Peyer's patch (tissue), 4 donors: ENCODE data around the gene IQSEC2. TPM values are rescaled to one million over a fixed set of nuclear protein-coding genes. Genes with fewer than 3 reads are reported as not detected.

Experiments
- DNase-seq, 3 donors: peaks; one replicate each; pipeline ENCODE4 v3.0.0-alpha.2; 2017 to 2019
- H3K27ac ChIP-seq, 4 donors: fragments of 200-600 bp; sonication (generic); one replicate each; pipeline ENCODE4 v1.5.1; 2016 to 2019
- H3K27me3 ChIP-seq, 2 donors: fragments of 200-600 bp; sonication (generic); one replicate each; pipeline ENCODE4 v1.5.1; 2019
- H3K36me3 ChIP-seq, 3 donors: fragments of 200-600 bp; sonication (generic); one replicate each; pipeline ENCODE4 v1.5.1; 2016 to 2019
- H3K4me1 ChIP-seq, 4 donors: fragments of 200-600 bp; sonication (generic); one replicate each; pipeline ENCODE4 v1.5.1; 2016 to 2019
- H3K4me3 ChIP-seq, 4 donors: fragments of 200-600 bp; sonication (generic); 1 replicate in 3 of 4; 2 replicates in 1 of 4; pipeline ENCODE4 v1.5.1; 2016 to 2019; ENCODE audit warnings: mild to moderate bottlenecking in 1 of 4
- H3K9me3 ChIP-seq, 4 donors: fragments of 200-600 bp; sonication (generic); one replicate each; pipeline ENCODE4 v1.5.1; 2016 to 2019; ENCODE audit warnings: mild to moderate bottlenecking in 1 of 4
- POLR2A ChIP-seq, 2 donors: fragments of 450-650 bp; IDR thresholded peaks; one replicate each; pipeline ENCODE4 v1.5.1; 2017; ENCODE audit warnings: antibody characterized with exemption in 2 of 2, mild to moderate bottlenecking in 2 of 2, moderate library complexity in 2 of 2
- total RNA-seq, 4 donors: library from RNA; depleted of rRNA; stranded (reverse); fragments of >200 nt; gene quantifications; one replicate each; pipeline ENCODE4 v1.1.0, GENCODE V29; 2016
- TF ChIP-seq, protein P1 (sequence below), 6 experiments: fragments of 450-650 bp in 4 of 6; fragments of 200-600 bp in 2 of 6; sonication (generic) in 1 of 6; IDR thresholded peaks; one replicate each; pipeline ENCODE4 v1.5.1; 2017 to 2019; ENCODE audit warnings: antibody characterized with exemption in 6 of 6, mild to moderate bottlenecking in 3 of 6, moderate library complexity in 1 of 6

IQSEC2 gene
- total RNA-seq, 4 donors from 2014 or later = 20.6 to 77.9 (median 48.3) TPM

DNA sequence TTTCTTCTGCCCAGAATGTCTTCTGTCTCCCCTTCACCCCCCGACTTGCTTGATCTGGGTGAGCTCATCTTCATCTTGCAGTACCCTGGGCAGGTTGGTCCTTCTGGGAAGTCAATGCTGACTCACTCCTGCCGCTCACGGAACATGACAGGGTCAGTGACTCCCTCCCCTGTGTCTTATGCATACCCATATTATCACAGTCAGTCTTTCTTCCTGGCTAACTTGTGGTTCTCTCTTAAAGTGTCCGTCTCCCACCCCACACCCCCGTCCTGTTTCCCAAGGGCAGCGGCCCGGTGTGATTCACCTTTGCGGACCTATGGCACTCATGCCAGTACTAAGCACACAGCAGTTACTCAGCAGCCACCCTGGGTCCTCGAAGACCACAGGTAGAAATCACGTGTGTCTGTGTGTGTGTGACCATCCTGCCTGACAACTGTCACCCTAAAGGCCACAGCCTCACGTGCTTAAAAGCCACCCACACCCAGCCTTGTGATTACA lies 17.7 kb downstream of the IQSEC2 start:
- Histone ChIP-seq H3K4me3 (no peak overlapping the region), H3K36me3 (no peaks in the 10 kb centered on the region), H3K27me3 (no peaks in the 10 kb centered on the region), H3K4me1 (no peaks in the 10 kb centered on the region), H3K9me3 (no peaks in the 10 kb centered on the region), H3K27ac (no peak overlapping the region)
- TF ChIP-seq, protein P1, sequence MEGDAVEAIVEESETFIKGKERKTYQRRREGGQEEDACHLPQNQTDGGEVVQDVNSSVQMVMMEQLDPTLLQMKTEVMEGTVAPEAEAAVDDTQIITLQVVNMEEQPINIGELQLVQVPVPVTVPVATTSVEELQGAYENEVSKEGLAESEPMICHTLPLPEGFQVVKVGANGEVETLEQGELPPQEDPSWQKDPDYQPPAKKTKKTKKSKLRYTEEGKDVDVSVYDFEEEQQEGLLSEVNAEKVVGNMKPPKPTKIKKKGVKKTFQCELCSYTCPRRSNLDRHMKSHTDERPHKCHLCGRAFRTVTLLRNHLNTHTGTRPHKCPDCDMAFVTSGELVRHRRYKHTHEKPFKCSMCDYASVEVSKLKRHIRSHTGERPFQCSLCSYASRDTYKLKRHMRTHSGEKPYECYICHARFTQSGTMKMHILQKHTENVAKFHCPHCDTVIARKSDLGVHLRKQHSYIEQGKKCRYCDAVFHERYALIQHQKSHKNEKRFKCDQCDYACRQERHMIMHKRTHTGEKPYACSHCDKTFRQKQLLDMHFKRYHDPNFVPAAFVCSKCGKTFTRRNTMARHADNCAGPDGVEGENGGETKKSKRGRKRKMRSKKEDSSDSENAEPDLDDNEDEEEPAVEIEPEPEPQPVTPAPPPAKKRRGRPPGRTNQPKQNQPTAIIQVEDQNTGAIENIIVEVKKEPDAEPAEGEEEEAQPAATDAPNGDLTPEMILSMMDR (IDR thresholded peaks at IDR 0.05) = no peak
- TF ChIP-seq POLR2A (IDR thresholded peaks at IDR 0.05) = no peak
- DNase-seq = peak in 1 of 3 donors; percentile 43

DNA sequence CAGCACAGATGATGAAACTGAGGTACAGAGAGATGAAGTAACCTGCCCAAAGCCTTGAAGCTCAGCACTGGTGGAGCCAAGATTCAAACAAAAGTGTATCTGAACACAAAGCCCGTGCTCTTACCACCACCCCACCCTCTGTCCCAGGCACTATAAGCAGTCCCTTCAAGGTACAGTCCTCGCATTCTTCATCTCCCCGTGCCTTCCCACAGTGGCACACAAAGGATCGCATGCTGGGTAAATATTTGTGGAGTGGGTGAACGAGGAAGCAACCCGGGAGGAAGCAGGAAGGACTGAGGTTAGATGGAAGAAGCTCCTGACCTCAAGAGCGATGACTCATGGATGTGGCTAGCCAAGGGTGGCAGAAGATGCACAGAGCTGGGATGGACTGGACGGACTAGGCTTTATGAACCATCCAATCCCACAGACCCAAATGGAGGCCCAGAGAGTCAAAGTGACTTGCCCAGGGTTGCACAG lies 18.4 kb downstream of the IQSEC2 start:
- no peaks in the 10 kb centered on the region for H3K9me3 ChIP-seq
- no peaks in the 10 kb centered on the region for H3K36me3 ChIP-seq
- no peak for TF ChIP-seq POLR2A (IDR thresholded peaks at IDR 0.05)
- TF ChIP-seq, protein P1 (IDR thresholded peaks at IDR 0.05) = no peak
- H3K4me1 ChIP-seq = no peaks in the 10 kb centered on the region
- peak in 1 of 3 donors; percentile 50 for DNase-seq
- H3K27ac ChIP-seq = no peak overlapping the region
- no peak overlapping the region for H3K4me3 ChIP-seq
- H3K27me3 ChIP-seq = no peaks in the 10 kb centered on the region

DNA sequence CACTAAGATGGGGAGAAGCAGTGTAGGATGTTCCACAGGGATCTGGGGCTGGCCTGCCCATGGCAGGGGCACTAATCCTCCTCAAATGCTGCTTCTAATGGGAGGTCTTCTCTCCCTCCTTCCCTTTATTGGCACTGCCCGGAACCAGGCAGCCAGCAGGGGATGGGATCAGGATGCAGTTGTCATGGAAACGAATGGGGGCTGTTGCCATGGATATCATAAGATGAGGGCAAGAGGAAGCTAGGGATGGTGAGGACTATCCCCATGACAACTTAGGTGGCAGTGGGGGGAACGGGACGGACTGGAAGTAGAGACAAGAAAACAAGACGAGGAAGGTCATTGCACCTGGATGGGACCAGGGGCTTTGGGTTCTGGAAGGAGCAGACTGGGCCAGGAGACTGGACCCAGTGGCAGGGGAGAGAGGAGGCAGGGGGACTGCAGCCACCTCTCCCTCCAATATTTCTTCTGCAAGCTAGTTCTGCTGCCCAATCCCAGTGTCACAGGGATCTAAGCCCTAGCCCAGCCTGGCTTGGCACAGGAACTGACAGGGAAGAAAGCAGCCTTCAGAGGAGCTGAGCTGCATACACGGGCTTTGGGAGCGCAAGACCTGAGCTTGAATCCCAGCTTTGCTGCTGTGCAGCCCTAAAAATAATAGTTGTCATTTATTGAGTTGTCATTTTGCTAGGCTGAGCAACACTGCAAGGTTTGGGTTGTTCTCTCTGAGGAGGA lies 19.0 kb downstream of the IQSEC2 start:
- H3K36me3 ChIP-seq = no peaks in the 10 kb centered on the region
- H3K27ac ChIP-seq = no peak overlapping the region
- H3K27me3 ChIP-seq = no peaks in the 10 kb centered on the region
- no peaks in the 10 kb centered on the region for H3K4me1 ChIP-seq
- no peaks in the 10 kb centered on the region for H3K9me3 ChIP-seq
- peak in 1 of 3 donors; percentile 37 for DNase-seq
- no peak for TF ChIP-seq POLR2A (IDR thresholded peaks at IDR 0.05)
- TF ChIP-seq, protein P1 (IDR thresholded peaks at IDR 0.05) = no peak
- H3K4me3 ChIP-seq = no peak overlapping the region

DNA sequence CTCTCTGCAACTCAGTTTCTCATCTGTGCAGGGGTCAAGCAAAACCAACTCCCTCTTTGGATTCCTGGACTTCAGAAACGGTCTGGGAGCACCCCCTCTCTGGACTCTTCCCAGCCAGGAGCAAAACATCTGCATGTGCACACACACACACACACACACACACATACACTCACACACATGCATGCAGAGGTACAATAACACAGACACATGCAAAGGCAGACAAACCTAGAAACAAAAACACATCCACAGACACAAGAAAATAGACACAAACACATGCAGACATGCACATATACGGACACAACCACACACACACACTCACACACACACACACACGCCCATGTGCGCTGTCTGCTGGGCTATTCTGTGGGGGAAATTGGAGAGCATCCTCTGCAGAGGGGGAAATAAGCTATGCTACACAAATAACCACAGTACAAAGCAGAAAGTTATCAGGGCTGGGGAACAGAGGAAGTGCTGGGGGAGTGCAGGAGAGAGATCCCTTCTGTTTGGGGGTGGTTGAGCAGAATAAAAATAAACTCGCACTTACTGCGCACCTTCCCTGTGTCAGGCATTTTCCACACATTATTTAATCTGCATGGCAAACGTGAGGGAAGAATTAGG lies 19.9 kb downstream of the IQSEC2 start:
- TF ChIP-seq POLR2A (IDR thresholded peaks at IDR 0.05) = no peak
- Histone ChIP-seq H3K4me3 (no peak overlapping the region), H3K9me3 (no peaks in the 10 kb centered on the region), H3K27ac (no peak overlapping the region), H3K4me1 (no peaks in the 10 kb centered on the region), H3K27me3 (no peaks in the 10 kb centered on the region), H3K36me3 (no peaks in the 10 kb centered on the region)
- DNase-seq = peak in 1 of 3 donors; percentile 23

DNA sequence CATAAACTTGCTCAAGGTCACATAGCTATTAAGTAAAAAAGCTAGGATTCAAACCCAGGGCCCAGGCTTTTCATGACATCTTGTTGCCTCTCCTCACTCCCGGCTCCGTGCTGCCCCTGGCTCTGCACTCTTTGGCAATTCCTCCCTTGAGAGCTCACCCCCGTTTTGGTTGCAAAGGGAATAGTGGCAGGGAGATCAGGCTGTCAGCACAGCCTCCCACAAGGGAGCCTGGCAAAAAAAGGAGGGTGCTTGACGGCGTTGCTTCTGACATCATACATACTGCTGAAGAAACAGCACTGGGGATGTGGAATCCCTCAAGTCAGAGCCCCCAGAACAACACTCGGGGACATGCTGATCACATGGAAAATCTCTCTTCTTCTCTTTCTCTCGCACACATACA lies 20.5 kb downstream of the IQSEC2 start:
- H3K9me3 ChIP-seq = no peaks in the 10 kb centered on the region
- H3K27me3 ChIP-seq = no peaks in the 10 kb centered on the region
- no peak for DNase-seq
- no peak for TF ChIP-seq POLR2A (IDR thresholded peaks at IDR 0.05)
- TF ChIP-seq, protein P1 (IDR thresholded peaks at IDR 0.05) = no peak
- no peak overlapping the region for H3K27ac ChIP-seq
- H3K4me1 ChIP-seq = no peaks in the 10 kb centered on the region
- no peaks in the 10 kb centered on the region for H3K36me3 ChIP-seq
- H3K4me3 ChIP-seq = no peak overlapping the region
